ENCODE measurements around the gene WDR44. TPM values are rescaled to one million over a fixed set of nuclear protein-coding genes. Genes with fewer than 3 reads are reported as not detected.

Gene WDR44
- total RNA-seq, 4 donors from 2014 or later: 16.2 to 24.5 (median 19.2) TPM

GRCh38 chrX:118356154-118356701 lies 10.3 kb downstream of the WDR44 start:
- H3K9me3 ChIP-seq: no peaks in the 10 kb centered on the region
- no peak for DNase-seq (ENCODE audit: low spot score in 2 of 2)
- TF ChIP-seq EP300 (IDR thresholded peaks at IDR 0.05) (no peak), POLR2A (IDR thresholded peaks at IDR 0.05) (no peak), CTCF (IDR thresholded peaks at IDR 0.05) (no peak)
- peaks cover 0 to 15% (median 0%) of the 10 kb centered on the region in 4 donors for H3K4me1 ChIP-seq
- 22 to 42% methylated on average over 2 of the region's 2 CpGs for WGBS, 2 donors
- no peak overlapping the region for H3K4me3 ChIP-seq
- H3K27me3 ChIP-seq: no peaks in the 10 kb centered on the region
- H3K27ac ChIP-seq: no peak overlapping the region
- no peaks in the 10 kb centered on the region for H3K36me3 ChIP-seq

- Histone ChIP-seq H3K27me3 (no peaks in the 10 kb centered on the region), H3K9me3 (no peaks in the 10 kb centered on the region), H3K4me1 (peaks cover 0 to 6% (median 0%) of the 10 kb centered on the region in 4 donors), H3K27ac (no peak overlapping the region), H3K4me3 (no peak overlapping the region), H3K36me3 (no peaks in the 10 kb centered on the region)
- no peak for DNase-seq (ENCODE audit: low spot score in 2 of 2)
- 67 to 92% methylated on average over 3 of the region's 3 CpGs for WGBS, 2 donors
- TF ChIP-seq CTCF (IDR thresholded peaks at IDR 0.05): no peak
- no peak for TF ChIP-seq POLR2A (IDR thresholded peaks at IDR 0.05)
- no peak for TF ChIP-seq EP300 (IDR thresholded peaks at IDR 0.05)
Observed at GRCh38 chrX:118360429-118361125, 14.7 kb downstream of the WDR44 start.

GRCh38 chrX:118364261-118364660 lies 18.4 kb downstream of the WDR44 start:
- H3K36me3 ChIP-seq: no peaks in the 10 kb centered on the region
- TF ChIP-seq EP300 (IDR thresholded peaks at IDR 0.05) (no peak), POLR2A (IDR thresholded peaks at IDR 0.05) (no peak), CTCF (IDR thresholded peaks at IDR 0.05) (no peak)
- no peaks in the 10 kb centered on the region for H3K9me3 ChIP-seq
- no peak for DNase-seq (ENCODE audit: low spot score in 2 of 2)
- H3K4me1 ChIP-seq: no peaks in the 10 kb centered on the region
- no peak overlapping the region for H3K27ac ChIP-seq
- no peak overlapping the region for H3K4me3 ChIP-seq
- H3K27me3 ChIP-seq: no peaks in the 10 kb centered on the region

GRCh38 chrX:118367338-118367737 lies 21.4 kb downstream of the WDR44 start:
- H3K9me3 ChIP-seq: no peaks in the 10 kb centered on the region
- H3K27ac ChIP-seq: no peak overlapping the region
- no peaks in the 10 kb centered on the region for H3K4me1 ChIP-seq
- H3K27me3 ChIP-seq: no peaks in the 10 kb centered on the region
- no peak for DNase-seq (ENCODE audit: low spot score in 2 of 2)
- TF ChIP-seq CTCF (IDR thresholded peaks at IDR 0.05) (no peak), EP300 (IDR thresholded peaks at IDR 0.05) (no peak), POLR2A (IDR thresholded peaks at IDR 0.05) (no peak)
- H3K36me3 ChIP-seq: no peaks in the 10 kb centered on the region
- no peak overlapping the region for H3K4me3 ChIP-seq

GRCh38 chrX:118368398-118368797 lies 22.5 kb downstream of the WDR44 start:
- Histone ChIP-seq H3K9me3 (no peaks in the 10 kb centered on the region), H3K4me1 (no peaks in the 10 kb centered on the region), H3K27ac (no peak overlapping the region), H3K4me3 (no peak overlapping the region), H3K36me3 (no peaks in the 10 kb centered on the region), H3K27me3 (no peaks in the 10 kb centered on the region)
- 91 to 92% methylated on average over 4 of the region's 4 CpGs for WGBS, 2 donors
- no peak for DNase-seq (ENCODE audit: low spot score in 2 of 2)
- TF ChIP-seq EP300 (IDR thresholded peaks at IDR 0.05) (no peak), POLR2A (IDR thresholded peaks at IDR 0.05) (no peak), CTCF (IDR thresholded peaks at IDR 0.05) (no peak)
